GM12878 (cell line): ENCODE measurements around the gene CACNA1B.

Experiments
- CEBPB ChIP-seq, 2 experiments: fragments of 150-350 bp in 1 of 2; IDR thresholded peaks; 2 replicates each; pipeline ENCODE4 v1.6.1; 2012 to 2014; ENCODE audit warnings: low read depth in 2 of 2, low read length in 2 of 2, borderline replicate concordance in 1 of 2, inconsistent platforms in 1 of 2
- CHD2 ChIP-seq: IDR thresholded peaks from 2 replicates; pipeline ENCODE4 v1.6.1; 2011; ENCODE audit warnings: low read depth, low read length, improper control_type of control experiment, borderline replicate concordance
- CTCF ChIP-seq, 3 experiments: IDR thresholded peaks in 2 of 3; conservative IDR thresholded peaks in 1 of 3; 2 replicates each; pipeline ENCODE4 v1.5.1; 2011; ENCODE audit warnings: low read depth in 3 of 3, low read length in 3 of 3, mild to moderate bottlenecking in 3 of 3, control low read depth in 2 of 3, moderate library complexity in 2 of 3, inconsistent platforms in 1 of 3, mixed read lengths in 1 of 3; ENCODE audit not compliant: control insufficient read depth in 2 of 3, insufficient read depth in 1 of 3; ENCODE audit errors: extremely low read depth in 1 of 3
- EZH2 ChIP-seq: IDR thresholded peaks from 2 replicates; pipeline ENCODE4 v1.6.1; 2012; ENCODE audit warnings: low read depth, mild to moderate bottlenecking, control low read depth, inconsistent platforms, low read length, borderline replicate concordance; ENCODE audit not compliant: control insufficient read depth
- GABPA ChIP-seq: IDR thresholded peaks from 2 replicates; pipeline ENCODE4 v1.6.1; 2014; ENCODE audit warnings: antibody characterized with exemption, low read depth, mild to moderate bottlenecking, inconsistent platforms
- MYC ChIP-seq: IDR thresholded peaks from 2 replicates; pipeline ENCODE4 v1.6.1; 2011; ENCODE audit warnings: mild to moderate bottlenecking, low read length, moderate library complexity, inconsistent platforms; ENCODE audit not compliant: insufficient read depth, insufficient replicate concordance, insufficient read length, severe bottlenecking
- SUPT20H ChIP-seq: IDR thresholded peaks from 2 replicates; pipeline ENCODE4 v1.6.1; 2011; ENCODE audit warnings: low read depth, mild to moderate bottlenecking, low read length, moderate library complexity, borderline replicate concordance; ENCODE audit not compliant: control insufficient read depth
- TAF1 ChIP-seq: IDR thresholded peaks from 2 replicates; pipeline ENCODE4 v1.6.1; 2011; ENCODE audit warnings: mild to moderate bottlenecking, low read depth, low read length, borderline replicate concordance

- TF ChIP-seq CTCF (IDR thresholded peaks at IDR 0.05 in 2 of 3, conservative IDR thresholded peaks at IDR 0.05 in 1 of 3; ENCODE audit: control insufficient read depth in 2 of 3, extremely low read depth in 1 of 3, insufficient read depth in 1 of 3, low read depth in 3 of 3, low read length in 3 of 3) (no peak), MYC (no peak), GABPA (no peak), SUPT20H (no peak), EZH2 (no peak), CEBPB (IDR thresholded peaks at IDR 0.05; ENCODE audit: borderline replicate concordance in 1 of 2, low read depth in 2 of 2, low read length in 2 of 2) (no peak), CHD2 (no peak), TAF1 (no peak)
Observed at GRCh38 chr9:137952976-137953666, 75.5 kb downstream of the CACNA1B start.
